ENCODE measurements around the gene KCNRG. TPM values are rescaled to one million over a fixed set of nuclear protein-coding genes. Genes with fewer than 3 reads are reported as not detected.
"Not testable (repeated sequence)": the region's sequence is repeated elsewhere in the genome, so short reads cannot be mapped to it uniquely, and the experiment has no call there.

Gene KCNRG
- total RNA-seq, 1 donor from 2014 or later: 0.45 TPM

DNA sequence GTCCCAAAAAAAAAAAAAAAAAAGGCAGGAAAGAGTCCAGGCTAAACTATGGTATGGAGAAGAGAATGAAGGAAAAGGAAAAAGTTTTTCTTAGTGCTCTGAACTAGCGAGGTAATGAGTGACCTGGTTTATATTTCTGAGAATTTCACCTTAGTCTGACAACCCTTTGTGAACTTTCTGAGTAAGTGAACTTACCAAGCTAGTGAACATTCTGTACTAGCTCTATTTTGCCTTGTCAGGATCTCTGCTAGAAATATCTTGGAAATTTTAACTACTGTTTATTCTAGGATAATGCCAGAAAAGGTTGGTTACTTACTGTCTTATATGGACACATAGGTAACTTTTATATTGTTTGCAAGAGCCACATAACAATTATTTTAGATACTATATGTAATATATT lies 14.0 kb upstream of the KCNRG start:
- ATAC-seq: no peak
- intact Hi-C loops (cut with DNase I): no loop called here
- DNase-seq (ENCODE audit: low spot score): no peak

DNA sequence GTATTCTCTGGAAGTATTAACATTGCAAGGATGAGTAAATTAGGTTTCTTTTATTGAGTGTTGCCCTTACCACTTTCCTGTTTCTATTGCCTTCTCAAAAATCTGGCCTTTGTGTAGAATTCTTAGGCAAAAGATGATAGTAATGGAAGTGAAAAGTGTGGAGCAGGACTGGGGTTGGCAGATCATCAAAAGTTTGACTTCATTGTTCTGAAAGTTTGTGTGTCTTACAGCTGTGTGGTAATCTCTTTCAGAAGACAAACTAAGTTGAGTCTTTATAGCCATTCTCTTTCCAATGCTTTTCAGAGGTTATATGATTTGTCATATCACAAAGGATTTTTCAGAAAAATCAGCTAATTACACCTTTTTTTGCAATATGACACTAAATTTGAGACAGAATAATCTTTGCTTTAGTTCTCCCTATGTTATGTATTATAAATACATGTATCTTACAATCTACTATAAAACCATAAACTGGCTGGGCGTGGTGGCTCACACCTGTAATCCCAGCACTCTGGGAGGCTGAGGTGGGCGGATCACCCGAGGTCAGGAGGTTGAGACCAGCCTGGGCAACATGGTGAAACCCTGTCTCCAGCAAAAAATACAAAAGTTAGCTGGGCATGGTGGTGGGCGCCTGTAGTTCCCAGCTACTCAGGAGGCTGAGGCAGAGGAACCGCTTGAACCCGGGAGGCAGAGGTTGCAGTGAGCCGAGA lies 8.7 kb upstream of the KCNRG start:
- DNase-seq (ENCODE audit: low spot score) (no peak), ATAC-seq (no peak)
- intact Hi-C loops (cut with DNase I): no loop called here

DNA sequence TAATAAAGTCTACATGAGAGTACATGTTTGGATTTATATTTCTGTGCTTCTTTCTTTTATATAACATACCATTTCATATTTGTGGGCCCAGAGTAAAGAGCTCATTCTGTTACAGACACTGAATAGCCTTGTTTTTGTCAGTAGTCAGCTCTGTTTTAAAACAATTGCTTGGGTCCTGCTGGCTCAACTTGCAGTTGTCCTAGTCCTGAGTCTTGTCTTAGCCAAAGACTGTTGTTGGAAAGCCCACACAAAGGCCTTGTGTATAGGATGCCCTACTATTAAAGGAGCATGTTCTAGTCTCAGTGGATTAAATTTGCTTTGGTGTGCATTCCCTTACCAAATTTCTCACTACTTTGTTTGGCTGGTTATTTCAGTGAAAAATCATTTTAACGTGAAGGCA lies 3.8 kb upstream of the KCNRG start:
- intact Hi-C loops (cut with DNase I): no loop called here
- DNase-seq (ENCODE audit: low spot score) (no peak), ATAC-seq (no peak)

- no peak for DNase-seq (ENCODE audit: low spot score)
- intact Hi-C loops (cut with DNase I): no loop called here
- no peak for ATAC-seq
Measured at GRCh38 chr13:50012396-50013169, 2.7 kb upstream of the KCNRG start.

GRCh38 chr13:50014386-50014785 lies 858 bp upstream of the KCNRG start:
- no peak for ATAC-seq

GRCh38 chr13:50015750-50016149 lies 506 bp downstream of the KCNRG start:
- no peak for DNase-seq (ENCODE audit: low spot score)
- intact Hi-C loops (cut with DNase I): no loop called here
- no peak for ATAC-seq

More at GRCh38 chr13:50014386-50014785, 858 bp upstream of the KCNRG start:
- no peak for DNase-seq (ENCODE audit: low spot score)
- intact Hi-C loops (cut with DNase I): no loop called here

- ATAC-seq (peak; percentile 55), DNase-seq (ENCODE audit: low spot score) (no peak)
- intact Hi-C loops (cut with DNase I): no loop called here
Measured at GRCh38 chr13:50016444-50016843, 1.2 kb downstream of the KCNRG start.

DNA sequence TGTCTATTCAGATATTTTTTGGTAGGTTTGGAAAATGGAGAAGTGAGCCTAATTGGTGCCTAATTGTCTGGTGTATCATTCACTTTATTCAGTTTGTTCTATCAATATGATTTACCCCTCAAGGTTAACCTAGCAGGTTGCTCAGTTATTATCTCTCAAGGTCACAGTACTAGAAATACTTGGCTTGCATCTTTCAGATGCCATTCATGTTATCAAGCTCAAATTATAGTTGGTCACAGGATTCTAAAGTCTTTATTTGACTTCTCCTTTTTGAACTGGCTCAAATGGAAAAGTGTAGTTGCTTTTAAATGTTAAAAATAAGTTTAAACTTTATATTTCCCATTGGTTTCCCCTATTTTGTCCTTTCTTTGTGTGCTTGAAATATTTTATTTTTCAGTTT lies 2.6 kb downstream of the KCNRG start:
- ATAC-seq (no peak), DNase-seq (ENCODE audit: low spot score) (no peak)
- intact Hi-C loops (cut with DNase I): no loop called here

GRCh38 chr13:50025436-50025835 lies 10.2 kb downstream of the KCNRG start:
- ATAC-seq (no peak), DNase-seq (ENCODE audit: low spot score) (no peak)
- intact Hi-C loops (cut with DNase I): no loop called here

- no peak for ATAC-seq
- intact Hi-C loops (cut with DNase I): no loop called here
Measured at GRCh38 chr13:50026788-50027473, 11.7 kb downstream of the KCNRG start.

GRCh38 chr13:50030315-50030714 lies 15.1 kb downstream of the KCNRG start:
- no peak for DNase-seq (ENCODE audit: low spot score)
- ATAC-seq: no peak
- intact Hi-C loops (cut with DNase I): no loop called here

More at GRCh38 chr13:50026788-50027473, 11.7 kb downstream of the KCNRG start:
- DNase-seq (ENCODE audit: low spot score): no peak

DNA sequence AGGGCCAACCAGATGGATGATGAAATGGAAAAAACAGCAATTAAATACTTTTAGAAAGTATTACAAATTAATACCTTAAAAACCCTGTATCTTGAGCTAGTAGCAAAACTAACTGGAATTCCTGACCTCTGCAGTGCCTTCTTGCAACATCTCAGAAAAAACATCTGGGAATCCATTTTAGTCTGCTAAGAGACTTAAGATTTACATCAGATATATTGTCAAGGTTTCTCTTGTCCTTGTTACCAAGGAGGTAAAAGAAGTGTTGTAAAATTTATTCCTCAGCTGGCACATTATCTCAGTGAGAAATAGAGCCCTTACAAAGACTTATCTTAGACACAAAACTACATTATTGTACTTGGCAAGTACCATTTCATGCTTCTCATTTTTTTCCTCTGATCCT lies 18.5 kb downstream of the KCNRG start:
- no peak for DNase-seq (ENCODE audit: low spot score)
- ATAC-seq: peak; percentile 48
- intact Hi-C loops (cut with DNase I): no loop called here

- intact Hi-C loops (cut with DNase I): no loop called here
- no peak for DNase-seq (ENCODE audit: low spot score)
- ATAC-seq: no peak
Measured at GRCh38 chr13:50037788-50038187, 22.5 kb downstream of the KCNRG start.

GRCh38 chr13:50038266-50038665 lies 23.0 kb downstream of the KCNRG start:
- DNase-seq (ENCODE audit: low spot score) (no peak), ATAC-seq (no peak)
- intact Hi-C loops (cut with DNase I): no loop called here

DNA sequence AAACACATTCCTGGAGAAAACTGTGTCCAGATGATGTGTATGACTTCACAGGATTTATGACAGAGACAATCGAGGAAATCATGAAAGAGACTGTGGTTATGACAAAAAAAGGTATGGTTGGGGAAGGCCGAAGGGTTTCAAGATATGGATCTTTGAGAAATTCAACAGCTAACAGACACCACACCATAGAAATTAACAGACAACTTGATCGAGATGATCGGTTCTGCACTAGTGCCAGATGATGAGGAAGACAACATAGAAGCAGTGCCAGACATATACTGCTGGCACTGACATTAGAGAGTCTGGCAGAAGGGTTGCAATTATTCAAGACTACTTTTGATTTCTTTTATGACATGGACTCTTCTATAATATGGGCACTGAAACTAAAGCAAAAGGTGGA lies 37.2 kb downstream of the KCNRG start:
- ATAC-seq (no peak), DNase-seq (ENCODE audit: low spot score) (no peak)
- intact Hi-C loops (cut with DNase I): no loop called here

DNA sequence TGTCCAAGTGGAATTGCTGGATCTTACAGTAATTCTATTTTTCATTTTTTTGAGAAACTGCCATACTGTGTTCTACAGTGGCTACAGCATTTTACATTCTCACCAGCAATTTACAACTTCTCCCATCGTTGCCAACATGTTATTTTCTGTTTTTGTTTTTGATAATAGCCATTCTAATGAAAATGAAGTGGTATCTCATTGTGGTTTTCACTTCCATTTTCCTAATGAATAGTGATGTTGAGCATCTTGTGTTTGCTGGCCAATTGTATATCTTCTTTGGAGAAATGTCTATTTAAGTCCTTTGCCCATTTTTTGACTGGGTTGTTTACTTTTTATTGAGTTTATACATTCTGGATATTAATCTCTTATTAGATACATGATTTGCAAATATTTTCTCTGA lies 38.6 kb downstream of the KCNRG start:
- ATAC-seq (no peak), DNase-seq (ENCODE audit: low spot score) (no peak)
- intact Hi-C loops (cut with DNase I): no loop called here

GRCh38 chr13:50055454-50055853 lies 40.2 kb downstream of the KCNRG start:
- intact Hi-C loops (cut with DNase I): no loop called here
- ATAC-seq (no peak), DNase-seq (ENCODE audit: low spot score) (no peak)

DNA sequence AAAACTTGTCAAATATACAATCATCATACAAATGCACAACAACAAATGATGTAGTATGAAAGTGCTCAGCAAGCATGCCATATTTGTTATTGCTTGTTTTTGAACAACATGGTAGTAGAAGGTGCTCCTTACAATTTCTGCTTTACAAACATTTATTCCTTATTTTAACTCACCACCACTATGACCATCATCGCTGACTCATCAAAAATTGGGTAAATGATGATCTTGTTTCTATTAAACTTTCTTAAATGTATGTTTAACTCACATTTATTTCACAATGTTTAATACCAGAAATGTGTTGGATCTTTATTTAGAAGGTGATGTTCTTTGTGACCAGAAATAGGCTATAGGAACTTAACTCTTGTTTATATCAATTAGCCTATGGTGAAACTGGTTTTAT lies 45.5 kb downstream of the KCNRG start:
- ATAC-seq (no peak), DNase-seq (ENCODE audit: low spot score) (no peak)
- intact Hi-C loops (cut with DNase I): no loop called here

DNA sequence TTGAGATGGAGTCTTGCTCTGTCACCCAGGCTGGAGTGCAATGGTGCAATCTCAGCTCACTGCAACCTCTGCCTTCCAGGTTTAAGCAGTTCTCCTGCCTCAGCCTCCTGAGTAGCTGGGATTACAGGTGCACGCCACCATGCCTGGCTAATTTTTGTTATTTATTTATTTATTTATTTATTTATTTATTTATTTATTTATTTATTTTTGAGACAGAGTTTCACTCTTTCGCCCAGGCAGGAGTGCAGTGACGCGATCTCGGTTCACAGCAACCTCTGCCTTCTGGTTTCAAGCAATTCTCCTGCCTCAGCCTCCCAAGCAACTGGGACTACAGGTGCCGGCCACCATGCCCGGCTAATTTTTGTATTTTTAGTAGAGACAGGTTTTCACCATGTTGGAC lies 47.1 kb downstream of the KCNRG start:
- ATAC-seq; DNase-seq (ENCODE audit: low spot score); intact Hi-C loops (cut with DNase I): not testable (repeated sequence)

DNA sequence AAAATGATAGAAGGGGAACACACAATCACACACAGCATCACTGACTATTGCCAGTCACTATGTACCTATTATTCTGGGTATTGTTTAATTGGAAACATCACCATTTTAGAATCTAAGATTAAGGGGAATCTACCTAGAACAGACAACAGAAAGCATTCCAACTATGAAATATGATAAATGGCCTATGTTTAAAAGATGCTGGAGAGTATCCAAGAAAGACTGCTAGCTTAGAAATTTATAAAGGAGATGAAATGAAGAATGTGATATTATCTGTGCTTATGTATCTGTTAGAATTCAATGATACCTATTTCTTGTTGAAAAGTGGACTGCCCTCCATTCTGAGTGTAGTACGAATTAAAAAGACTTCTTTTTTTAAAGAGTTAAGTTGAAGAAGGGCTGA lies 50.5 kb downstream of the KCNRG start:
- ATAC-seq (no peak), DNase-seq (ENCODE audit: low spot score) (no peak)
- intact Hi-C loops (cut with DNase I): no loop called here

Data from sciatic nerve (tissue), 2 donors.